Stimulated activated CD4-positive, alpha-beta T cell treated with anti-CD3 and anti-CD28 coated beads, Interleukin-1b, Interleukin-23, amount 100 ng/mL, for 1 hour (primary cell): Measurements from ENCODE around the gene SPG7.
A peak's percentile ranks its signal among the peaks of the same experiment; 100 is the strongest.

ENCODE experiments used
- DNase-seq, 2 donors: peaks; one replicate each; pipeline ENCODE4 v3.0.0-alpha.2; 2020; ENCODE audit warnings: low read depth in 2 of 2

Gene SPG7

DNA sequence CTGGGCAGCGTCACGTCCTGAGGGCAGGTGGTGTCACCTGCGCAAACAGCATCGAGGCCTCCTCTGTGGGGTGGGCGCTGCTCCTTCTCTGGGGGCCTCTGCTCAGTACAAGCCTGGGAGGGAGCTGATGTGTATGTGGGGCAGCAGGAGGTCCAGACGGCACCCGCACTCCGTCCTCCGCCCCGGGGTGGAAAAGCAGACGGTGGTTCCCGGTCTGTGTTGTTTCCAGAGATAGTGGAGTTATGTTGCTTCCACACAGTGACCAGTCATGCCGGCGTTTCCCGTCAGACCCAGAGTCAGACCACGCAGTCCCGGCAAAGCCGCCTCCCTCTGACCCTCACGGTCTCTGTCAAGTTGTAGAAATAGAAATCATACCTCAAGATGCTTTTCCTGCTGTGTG lies 38.6 kb downstream of the SPG7 start:
- DNase-seq = no peak

DNA sequence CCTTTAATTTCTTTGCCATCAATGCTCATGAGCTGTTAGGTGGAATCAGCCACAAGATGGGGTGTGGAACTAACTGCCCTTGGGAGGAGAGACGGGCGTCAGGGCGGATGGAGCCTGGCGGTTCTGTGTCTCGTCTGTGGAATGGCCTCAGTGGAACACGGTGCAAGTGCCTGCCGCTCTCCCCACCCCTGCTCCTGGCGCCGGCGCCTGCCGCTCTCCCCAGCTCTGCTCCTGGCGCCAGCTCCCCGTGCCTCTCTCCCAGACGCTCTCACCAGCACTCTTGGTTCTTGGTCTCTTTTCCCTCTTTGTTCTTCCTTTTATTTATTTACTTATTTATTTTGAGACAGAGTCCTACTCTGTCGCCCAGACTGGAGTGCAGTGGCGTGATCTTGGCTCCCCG lies 39.1 kb downstream of the SPG7 start:
- DNase-seq = no peak

DNA sequence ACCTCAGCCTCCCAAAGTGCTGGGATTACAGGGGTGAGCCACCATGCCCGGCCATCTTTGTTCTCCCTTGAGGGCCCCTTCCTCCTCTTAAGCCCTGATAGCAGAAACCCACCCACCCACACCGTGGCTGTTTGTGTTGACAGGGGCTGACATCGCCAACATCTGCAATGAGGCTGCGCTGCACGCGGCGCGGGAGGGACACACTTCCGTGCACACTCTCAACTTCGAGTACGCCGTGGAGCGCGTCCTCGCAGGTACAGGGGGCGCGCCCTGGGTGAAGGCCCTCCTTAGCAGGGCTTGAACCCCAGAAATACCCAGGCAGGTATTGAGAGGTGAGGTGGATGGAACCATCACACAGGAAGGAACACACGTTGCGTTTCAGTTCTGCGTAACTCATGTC lies 39.7 kb downstream of the SPG7 start:
- no peak for DNase-seq

DNA sequence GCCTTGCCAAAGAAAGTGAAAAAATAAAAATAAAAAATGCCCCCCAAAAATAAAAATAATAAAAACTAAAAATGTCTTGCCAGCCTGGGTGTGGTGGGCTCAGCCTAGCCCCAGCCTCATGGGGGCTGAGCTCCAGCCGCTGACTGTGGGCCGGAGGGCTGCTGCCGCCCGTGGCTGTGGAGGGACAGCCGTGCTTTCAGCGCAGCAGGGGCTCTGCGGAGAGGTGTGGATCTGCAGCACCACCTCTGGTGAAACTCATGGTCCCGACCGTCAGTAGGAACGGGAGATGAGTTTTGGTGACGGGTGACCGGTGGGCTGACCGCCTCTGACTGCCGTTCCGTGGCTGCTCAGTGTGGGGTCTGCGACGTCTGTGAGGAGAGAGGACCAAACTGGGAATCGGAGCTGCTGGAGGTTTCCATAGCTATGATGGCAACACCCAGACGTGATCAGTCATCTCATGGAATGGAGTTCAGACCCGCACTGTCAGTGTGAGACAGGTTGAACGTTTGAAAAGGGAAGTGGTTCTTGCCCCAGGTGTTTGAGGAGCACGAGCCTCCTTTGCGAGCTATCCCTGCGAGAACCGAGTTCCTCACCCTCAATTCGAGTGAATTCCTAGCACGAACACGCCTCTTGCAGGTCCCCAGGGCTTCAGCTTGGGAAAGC lies 40.3 kb downstream of the SPG7 start:
- DNase-seq = no peak

DNA sequence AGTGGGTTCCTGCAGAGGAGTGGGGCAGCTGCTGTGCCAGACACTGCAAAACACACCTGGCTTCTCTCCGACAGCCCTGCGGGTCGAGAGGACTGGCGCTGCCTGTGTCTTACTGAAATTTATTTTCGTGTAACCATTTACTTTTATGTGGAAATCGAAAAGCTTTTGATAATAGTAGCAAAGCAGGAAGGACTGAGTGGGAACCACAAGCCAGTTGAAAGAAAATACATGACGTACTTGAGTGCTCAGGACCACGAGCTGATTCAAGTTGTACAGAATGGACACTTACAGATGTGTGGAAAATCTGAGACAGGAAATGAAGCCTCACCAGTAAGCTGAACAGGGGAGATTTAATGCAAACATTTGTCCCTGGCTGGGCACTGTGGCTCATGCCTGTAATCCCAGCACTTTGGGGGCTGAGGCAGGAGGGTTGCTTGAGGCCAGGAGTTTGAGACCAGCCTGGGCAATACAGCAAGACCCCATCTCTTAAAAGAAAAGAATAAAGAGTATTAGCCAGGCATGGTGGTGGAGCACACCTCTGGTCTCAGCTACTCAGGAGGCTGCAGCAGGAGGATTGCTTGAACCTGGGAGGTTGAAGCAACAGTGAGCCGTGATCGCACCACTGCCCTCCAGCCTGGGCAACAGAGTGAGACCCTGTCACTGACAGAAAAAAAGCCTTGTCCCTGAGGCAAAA lies 41.0 kb downstream of the SPG7 start:
- DNase-seq = no peak

DNA sequence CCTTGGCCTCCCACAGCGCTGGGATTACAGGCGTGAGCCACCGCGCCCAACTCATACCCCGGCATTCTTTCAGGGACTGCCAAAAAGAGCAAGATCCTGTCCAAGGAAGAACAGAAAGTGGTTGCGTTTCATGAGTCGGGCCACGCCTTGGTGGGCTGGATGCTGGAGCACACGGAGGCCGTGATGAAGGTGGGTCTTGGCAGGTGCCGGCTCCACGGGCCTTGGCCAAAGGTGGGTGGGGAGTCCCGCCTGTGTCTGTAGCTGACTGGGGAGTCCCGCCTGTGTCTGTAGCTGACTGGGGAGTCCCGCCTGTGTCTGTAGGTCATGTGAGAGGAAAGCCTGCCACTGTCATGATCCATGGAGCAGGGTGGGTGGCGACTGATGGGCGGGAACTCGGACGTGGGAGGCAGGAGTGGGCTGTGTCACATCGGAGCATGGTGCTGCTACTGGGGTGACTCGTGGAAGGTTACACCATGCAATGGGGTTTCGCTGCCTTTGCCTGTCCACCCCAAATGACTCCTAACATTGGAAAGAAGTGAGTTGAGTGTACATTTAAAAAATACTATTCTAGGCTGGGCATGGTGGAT lies 42.3 kb downstream of the SPG7 start:
- DNase-seq = no peak

DNA sequence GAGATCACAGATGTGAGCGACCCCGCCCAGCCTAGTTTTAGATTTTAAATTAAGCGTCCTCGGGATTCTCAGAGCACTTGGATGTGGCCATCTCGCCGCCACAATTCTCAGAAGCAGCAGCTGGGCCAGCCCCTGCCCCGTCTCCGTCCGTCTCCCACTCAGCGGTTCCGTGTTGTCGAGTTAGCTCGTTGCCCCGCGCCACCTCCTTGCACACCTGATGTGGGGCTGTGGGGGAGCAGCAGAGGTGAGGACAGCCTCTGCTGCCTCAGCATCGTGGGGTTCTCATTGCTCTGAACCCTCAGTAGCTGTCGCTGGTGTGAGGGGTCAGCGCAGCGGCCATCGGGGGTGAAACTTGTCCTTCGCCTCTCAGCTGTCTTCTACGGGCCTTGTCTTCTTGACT lies 44.1 kb downstream of the SPG7 start:
- DNase-seq = no peak

DNA sequence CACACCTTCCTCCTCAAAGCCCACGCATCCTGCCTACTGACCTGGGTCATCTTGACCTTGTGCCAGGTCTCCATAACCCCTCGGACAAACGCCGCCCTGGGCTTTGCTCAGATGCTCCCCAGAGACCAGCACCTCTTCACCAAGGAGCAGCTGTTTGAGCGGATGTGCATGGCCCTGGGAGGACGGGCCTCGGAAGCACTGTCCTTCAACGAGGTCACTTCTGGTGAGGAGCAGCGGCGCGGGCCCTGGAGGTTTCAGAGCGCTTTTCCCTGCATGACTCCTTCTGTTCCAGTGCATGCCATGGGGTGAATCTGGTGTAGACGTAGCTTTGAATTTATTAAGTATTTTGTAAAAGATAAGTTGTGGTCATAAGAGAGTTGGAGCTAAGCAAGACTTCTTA lies 44.7 kb downstream of the SPG7 start:
- DNase-seq = no peak

DNA sequence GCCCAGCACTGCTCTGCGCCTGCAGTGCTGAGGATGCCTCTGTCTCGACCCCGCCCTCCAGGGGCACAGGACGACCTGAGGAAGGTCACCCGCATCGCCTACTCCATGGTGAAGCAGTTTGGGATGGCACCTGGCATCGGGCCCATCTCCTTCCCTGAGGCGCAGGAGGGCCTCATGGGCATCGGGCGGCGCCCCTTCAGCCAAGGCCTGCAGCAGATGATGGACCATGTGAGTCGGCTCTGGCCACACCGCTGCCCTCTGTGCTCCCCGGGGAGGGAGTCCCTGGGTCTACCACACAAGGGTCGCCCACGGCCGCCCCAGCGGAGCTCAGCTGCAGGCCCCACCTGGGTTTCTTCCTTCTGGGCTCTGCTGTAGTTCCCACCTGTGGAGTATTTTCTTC lies 45.5 kb downstream of the SPG7 start:
- no peak for DNase-seq

DNA sequence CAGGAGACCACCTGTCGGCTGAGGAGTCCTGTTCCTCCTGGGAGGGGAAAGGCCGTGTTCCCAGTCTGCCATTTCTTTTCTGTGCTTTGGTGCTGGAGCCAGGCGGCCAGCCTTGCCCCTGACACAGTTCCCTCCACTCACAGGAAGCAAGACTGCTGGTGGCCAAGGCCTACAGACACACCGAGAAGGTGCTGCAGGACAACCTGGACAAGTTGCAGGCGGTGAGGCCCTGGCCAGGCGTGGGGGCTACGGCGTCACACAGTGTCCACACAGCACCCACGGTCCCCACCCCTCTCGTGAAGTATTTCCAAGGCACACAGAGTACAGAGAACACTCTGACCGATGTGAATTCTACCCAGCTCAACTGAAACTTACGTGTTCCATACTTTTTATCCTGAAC lies 46.1 kb downstream of the SPG7 start:
- DNase-seq = no peak

DNA sequence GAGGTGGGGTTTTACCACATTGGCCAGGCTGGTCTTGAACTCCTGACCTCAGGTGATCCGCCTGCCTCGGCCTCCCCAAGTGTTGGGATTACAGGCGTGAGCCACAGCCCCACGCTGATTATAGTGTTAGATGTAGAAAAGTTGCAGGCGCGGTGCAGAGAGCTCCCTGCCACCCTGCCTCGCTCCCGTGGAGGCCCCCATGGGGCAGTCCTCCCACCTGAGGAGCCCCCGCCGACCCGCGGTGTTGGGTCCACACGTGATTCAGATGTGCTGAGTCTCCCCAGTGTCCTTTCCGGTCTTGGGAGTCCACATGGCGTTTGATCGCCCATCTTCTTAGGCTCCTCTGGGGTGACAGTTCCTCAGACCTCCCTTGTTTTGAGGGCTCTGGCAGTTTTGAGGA lies 47.1 kb downstream of the SPG7 start:
- no peak for DNase-seq

DNA sequence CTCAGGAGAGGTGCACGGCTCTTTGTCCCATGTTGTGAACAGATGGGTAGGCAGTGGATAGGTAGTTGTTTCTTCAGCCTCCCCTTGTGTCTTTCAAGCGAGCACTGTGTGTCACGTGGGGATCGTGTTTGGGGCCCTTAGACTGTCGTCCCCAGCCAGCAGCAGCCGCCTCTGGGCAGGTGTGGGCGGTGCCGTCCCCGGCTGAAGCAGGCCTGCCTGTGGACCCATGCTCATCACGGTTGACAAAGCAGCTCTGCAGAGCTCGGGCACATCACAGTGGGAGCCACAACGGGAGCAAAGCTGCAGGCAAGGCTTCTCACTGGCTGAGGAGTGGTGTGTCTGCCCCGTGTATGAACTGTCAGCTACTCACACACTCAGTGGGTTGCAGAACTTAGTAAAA lies 47.6 kb downstream of the SPG7 start:
- no peak for DNase-seq

DNA sequence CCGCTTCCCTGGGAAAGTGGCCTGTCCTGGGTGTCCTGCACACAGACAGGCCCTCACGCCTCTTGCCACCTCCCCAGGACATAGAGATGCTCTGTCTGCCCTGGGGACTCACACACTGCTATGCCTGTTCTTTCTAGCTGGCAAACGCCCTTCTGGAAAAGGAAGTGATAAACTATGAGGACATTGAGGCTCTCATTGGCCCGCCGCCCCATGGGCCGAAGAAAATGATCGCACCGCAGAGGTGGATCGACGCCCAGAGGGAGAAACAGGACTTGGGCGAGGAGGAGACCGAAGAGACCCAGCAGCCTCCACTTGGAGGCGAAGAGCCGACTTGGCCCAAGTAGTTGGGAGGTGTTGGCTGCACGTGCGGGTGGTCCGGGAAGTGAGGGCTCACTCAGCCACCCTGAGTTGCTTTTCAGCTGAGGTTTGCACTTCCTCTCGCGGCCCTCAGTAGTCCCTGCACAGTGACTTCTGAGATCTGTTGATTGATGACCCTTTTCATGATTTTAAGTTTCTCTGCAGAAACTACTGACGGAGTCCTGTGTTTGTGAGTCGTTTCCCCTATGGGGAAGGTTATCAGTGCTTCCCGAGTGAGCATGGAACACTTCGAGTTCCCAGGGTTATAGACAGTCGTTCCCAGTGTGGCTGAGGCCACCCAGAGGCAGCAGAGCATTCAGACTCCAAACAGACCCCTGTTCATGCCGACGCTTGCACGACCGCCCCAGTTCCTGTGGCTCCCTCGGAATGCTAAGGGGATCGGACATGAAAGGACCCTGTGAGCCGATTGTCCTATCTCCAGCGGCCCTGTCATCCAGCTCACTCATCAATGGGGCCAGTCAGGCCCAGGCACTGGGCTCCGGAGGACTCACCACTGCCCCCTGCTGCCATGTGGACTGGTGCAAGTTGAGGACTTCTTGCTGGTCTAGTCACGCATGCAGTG lies 48.8 kb downstream of the SPG7 start:
- DNase-seq = peak; percentile 63 to 77

DNA sequence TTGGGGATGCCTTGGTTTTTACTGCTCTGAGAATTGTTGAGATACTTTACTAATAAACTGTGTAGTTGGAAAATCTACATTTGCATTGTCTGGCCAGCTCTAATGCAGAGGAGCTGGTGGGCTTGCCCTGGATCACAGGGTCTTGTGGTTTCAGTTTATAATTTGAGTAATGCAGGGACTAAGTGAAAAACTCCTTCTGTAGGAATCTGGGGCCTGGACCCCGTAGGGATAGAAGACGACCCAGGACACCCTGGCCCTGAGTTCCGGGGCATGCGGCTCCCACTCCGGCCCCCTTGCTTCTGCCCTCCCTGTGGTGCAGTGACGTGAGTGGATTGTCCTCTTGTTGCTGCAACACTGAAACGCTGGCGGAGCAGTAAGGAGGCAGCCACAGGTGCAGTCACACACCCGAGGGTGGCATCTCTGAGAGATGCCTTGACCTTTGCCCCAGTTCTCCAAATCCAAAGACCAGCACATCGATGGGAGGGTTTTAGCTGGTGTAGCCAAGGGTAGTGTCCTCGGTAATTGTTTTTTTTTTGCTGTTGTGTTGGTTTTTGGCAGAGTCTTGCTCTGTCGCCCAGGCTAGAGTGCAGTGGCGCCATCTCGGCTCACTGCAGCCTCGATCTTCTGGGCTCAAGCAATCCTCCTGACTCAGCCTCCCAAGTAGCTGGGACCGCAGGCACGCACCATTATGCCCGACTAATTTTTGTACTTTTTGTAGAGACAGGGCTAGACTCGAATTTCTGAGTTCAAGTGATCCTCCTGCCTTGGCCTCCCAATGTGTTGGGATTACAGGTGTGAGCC lies 49.7 kb downstream of the SPG7 start:
- DNase-seq = no peak

DNA sequence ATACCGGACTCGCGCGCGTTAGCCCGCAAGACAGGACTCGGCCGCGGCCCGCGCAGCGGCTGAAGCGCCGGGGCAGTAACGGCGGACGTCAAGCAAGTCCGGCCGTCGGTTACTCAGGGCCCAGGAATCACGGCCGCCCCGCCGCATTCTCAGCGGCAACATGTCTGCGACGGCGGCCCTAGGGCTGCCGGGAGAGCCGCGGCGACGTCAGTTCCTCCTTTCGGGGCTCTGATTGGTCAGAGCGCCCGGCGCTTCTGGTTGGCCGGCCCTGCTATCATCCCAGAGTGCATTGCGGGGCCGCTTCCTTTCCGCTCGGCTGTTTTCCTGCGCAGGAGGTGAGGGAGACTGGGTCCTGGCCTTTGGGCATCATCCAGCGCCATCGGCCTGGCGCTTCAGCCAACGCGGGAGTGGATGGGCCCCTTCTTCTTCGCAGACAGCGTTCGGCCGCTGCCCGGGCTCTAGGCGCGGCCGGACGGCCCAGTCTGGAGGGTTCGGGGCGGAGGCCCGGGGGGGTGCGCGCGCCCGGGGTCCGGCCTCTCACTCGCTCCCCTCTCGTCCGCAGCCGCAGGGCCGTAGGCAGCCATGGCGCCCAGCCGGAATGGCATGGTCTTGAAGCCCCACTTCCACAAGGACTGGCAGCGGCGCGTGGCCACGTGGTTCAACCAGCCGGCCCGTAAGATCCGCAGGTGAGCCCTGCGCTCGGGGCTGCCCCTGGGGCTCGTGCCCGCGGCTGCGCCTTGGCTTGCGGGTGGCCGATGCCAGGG lies 52.4 kb downstream of the SPG7 start, which contains the start of gene RPL13:
Gene RPL13 (plus strand): TSS at position 305 of the 764 bp plus-strand sequence. CDS start 278 bp downstream, at position 583.
- DNase-seq = peak; percentile 80 to 82

DNA sequence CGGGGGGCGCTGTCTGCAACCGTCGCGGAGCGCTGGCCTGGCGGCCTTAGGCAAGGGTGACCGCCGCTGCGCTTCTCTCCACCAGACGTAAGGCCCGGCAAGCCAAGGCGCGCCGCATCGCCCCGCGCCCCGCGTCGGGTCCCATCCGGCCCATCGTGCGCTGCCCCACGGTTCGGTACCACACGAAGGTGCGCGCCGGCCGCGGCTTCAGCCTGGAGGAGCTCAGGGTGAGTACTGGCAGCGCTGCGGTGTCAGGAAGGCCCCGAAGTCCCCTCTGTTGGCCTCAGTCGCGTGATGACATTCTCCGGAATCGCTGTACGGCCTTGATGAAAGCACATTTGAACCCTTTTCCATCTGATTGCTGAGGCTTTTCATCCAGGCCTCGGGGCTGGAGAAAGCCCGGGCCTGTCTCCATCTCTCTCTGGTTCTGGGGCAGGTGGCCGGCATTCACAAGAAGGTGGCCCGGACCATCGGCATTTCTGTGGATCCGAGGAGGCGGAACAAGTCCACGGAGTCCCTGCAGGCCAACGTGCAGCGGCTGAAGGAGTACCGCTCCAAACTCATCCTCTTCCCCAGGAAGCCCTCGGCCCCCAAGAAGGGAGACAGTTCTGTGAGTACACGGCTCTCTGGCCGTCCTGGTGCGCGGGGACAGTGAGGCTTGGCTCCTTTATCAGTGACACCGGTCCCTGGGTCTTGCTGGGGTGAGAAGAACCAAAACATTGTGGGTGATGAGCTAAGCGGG lies 53.1 kb downstream of the SPG7 start:
- DNase-seq = no peak

DNA sequence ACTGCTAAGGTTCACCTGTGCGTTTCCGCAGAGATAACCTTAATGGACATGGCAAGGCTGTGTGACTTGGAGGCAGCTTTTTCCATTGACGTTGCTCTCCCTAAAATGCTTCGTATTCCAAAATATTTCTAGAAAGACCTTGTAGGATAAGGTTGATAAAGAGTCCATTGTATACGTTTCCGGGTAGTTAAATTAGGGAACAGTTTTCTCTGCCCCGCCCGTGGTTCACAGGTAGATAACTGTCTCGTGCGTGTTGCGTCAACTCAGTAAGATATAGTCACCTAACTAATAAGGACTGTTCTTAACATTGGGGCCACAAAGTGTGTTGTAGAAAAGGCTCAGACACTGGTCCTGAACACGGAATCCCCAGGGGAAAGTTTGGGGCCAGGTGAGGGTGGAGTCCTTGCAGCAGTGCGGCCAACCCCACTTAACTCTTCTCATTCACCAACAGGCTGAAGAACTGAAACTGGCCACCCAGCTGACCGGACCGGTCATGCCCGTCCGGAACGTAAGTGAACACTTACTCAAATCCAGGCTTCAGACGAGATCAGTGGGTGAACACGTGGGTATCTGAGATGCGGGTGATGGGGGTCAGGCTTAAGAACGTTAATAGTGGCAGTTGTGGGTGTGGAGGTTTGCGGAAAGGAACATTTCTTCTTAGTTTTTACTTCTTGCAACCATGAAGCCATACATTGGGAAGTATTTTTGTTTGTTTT lies 53.8 kb downstream of the SPG7 start:
- no peak for DNase-seq

DNA sequence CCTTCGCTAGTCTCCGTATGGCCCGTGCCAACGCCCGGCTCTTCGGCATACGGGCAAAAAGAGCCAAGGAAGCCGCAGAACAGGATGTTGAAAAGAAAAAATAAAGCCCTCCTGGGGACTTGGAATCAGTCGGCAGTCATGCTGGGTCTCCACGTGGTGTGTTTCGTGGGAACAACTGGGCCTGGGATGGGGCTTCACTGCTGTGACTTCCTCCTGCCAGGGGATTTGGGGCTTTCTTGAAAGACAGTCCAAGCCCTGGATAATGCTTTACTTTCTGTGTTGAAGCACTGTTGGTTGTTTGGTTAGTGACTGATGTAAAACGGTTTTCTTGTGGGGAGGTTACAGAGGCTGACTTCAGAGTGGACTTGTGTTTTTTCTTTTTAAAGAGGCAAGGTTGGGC lies 54.7 kb downstream of the SPG7 start:
- no peak for DNase-seq
